Measurements from ENCODE around the gene COL4A5.

Gene COL4A5

DNA sequence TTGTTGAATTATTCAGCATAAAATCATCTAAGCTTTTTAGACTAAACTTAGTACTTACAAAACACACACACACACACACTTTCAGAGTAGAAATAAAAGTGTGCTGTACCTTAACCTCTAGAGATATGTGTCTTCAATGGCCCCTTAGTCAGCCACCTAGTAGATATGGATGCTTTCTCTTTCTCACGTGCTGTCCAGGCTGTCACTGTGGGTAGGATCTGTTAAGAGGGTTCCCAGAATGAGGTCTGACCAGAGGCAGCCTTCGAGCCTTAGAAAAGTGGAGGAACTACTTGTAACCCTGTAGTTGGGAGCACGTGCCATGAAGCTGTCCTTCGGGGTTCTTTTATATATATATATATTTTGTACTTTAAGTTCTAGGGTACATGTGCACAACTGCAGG, 117.9 kb downstream of the COL4A5 start:
- TF ChIP-seq, protein P1, sequence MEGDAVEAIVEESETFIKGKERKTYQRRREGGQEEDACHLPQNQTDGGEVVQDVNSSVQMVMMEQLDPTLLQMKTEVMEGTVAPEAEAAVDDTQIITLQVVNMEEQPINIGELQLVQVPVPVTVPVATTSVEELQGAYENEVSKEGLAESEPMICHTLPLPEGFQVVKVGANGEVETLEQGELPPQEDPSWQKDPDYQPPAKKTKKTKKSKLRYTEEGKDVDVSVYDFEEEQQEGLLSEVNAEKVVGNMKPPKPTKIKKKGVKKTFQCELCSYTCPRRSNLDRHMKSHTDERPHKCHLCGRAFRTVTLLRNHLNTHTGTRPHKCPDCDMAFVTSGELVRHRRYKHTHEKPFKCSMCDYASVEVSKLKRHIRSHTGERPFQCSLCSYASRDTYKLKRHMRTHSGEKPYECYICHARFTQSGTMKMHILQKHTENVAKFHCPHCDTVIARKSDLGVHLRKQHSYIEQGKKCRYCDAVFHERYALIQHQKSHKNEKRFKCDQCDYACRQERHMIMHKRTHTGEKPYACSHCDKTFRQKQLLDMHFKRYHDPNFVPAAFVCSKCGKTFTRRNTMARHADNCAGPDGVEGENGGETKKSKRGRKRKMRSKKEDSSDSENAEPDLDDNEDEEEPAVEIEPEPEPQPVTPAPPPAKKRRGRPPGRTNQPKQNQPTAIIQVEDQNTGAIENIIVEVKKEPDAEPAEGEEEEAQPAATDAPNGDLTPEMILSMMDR (IDR thresholded peaks at IDR 0.05; ENCODE audit: low read length, missing control alignments), result no peak
- no peak overlapping the region for H3K4me3 ChIP-seq (replicated peaks; ENCODE audit: low read depth, low read length)
- DNase-seq (ENCODE audit: low read depth), result no peak

DNA sequence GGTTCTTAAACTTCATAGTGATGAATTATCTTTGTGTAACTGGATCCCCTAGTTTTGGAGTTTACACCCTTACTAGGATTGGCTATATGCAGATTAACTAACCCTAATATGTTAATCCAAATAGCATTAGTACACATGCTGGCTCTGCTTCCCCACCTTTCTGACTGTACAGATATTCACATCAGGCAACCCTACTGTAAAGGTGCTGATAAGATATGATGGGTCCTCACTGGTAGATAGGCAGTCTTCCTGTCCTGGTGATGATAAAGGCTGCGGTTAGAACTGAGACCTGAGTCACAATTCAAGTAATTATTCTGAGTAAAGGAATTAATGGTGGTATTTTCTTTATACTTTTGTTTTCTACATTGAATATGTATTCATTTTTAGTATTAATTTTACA, 118.6 kb downstream of the COL4A5 start:
- H3K4me3 ChIP-seq (replicated peaks; ENCODE audit: low read depth, low read length), result no peak overlapping the region
- TF ChIP-seq, protein P1 (IDR thresholded peaks at IDR 0.05; ENCODE audit: low read length, missing control alignments), result no peak
- no peak for DNase-seq (ENCODE audit: low read depth)

DNA sequence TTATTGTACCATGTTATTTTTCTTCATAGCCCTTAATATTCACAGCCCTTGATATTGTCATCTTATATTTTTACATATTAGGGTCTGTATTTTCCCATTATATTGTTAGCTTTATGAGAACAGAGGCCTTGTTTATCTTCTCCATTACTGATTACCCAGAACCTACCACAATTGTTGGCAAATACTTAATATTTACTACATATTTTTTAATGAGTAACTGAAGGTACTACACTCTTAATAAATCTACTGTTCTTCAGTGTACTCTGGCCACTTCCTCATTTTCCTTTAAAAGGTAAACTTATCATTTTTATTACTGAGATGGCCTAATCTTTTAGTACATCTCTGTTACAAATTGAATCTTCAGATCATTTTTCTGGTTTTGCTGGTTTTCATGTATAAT, 133.5 kb downstream of the COL4A5 start:
- no peak for DNase-seq (ENCODE audit: low read depth)

DNA sequence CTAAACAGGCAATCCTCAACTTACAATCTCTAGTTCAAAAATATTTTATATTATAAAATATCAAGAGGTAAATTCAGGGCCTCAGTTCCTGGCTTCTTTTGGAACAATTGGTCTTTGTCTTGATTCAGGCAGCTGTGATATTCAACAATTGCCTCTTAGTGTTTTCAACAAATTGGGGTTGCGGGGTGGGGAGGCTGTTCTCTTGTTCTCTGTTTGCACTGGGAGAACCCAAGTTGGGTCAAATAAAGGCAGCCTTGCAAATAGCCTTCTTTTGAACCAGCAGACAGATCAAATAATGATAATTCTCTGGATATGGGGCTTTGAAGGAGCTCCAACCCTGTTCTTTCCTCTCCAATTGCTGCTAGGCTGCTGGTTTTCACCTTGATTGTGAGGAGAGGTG, 142.5 kb downstream of the COL4A5 start:
- no peak overlapping the region for H3K4me3 ChIP-seq (replicated peaks; ENCODE audit: low read depth, low read length)
- no peak for DNase-seq (ENCODE audit: low read depth)
- TF ChIP-seq, protein P1 (IDR thresholded peaks at IDR 0.05; ENCODE audit: low read length, missing control alignments), result no peak

More for the DNA sequence above, 133.5 kb downstream of the COL4A5 start:
- no peak overlapping the region for H3K4me3 ChIP-seq (replicated peaks; ENCODE audit: low read depth, low read length)
- TF ChIP-seq, protein P1 (IDR thresholded peaks at IDR 0.05; ENCODE audit: low read length, missing control alignments), result no peak

DNA sequence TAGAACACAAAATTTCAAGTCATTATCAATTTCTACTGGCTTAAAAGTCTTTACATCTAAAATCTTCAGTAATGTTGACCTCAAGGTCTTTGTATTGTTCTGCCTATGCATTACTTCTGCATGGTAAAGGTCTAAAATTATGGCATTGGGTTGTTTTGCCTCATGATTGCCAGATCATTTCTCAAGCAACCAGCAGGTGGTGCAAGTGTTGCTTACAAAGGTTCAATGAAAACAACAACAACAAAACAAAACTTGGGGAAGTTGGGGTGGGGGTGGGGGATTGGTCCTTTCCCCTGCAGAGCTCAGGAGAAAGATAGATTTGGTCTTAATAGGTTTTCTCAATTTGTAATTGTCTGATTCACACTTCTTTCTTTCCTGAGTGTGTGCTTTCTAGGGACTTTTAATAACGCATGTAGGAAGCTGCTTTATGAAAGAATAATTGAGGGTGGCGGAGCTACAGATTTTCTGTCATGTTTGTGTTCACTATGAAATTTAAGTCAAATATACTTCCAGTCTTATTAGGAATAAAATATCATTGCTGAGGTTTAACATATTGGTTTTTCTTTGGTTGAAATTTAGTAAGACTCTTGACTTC, 145.1 kb downstream of the COL4A5 start:
- TF ChIP-seq, protein P1 (IDR thresholded peaks at IDR 0.05; ENCODE audit: low read length, missing control alignments), result peak; percentile 36
- peak; percentile 20 for DNase-seq (ENCODE audit: low read depth)
- no peak overlapping the region for H3K4me3 ChIP-seq (replicated peaks; ENCODE audit: low read depth, low read length)

DNA sequence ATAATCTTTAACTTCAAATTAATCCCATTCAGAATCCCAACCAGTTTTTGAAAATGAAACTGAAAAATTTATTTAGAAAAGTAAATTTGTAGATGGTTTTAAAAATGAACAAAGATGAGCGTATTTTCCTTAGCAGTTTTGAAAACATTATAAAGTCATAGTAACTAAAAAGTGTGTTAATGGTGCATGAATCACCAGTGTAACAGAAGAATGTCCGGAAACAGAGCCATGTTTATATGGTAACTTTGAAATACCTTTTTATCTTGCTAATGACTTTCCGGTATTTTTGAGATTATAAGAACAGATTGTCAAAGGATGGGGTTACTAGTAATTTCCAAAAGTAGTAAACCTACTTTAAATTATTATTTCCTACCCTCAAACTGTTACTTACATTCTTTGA, 150.9 kb downstream of the COL4A5 start:
- TF ChIP-seq, protein P1 (IDR thresholded peaks at IDR 0.05; ENCODE audit: low read length, missing control alignments), result no peak
- no peak overlapping the region for H3K4me3 ChIP-seq (replicated peaks; ENCODE audit: low read depth, low read length)
- DNase-seq (ENCODE audit: low read depth), result peak; percentile 35

DNA sequence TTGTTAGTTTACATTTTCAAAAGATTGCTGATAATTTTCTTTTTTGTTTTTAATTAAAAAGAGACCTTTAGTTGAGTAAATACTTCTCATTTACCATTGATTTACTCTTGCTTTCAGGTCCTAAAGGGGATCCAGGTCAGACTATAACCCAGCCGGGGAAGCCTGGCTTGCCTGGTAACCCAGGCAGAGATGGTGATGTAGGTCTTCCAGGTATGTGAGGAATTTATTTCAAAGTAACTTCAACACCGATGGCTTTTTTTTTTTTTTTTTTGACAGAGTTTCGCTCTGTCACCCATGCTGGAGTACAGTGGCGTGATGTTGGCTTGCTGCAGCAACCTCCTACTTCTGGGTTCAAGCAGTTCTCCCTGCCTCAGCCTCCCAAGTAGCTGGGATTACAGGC, 161.6 kb downstream of the COL4A5 start:
- no peak overlapping the region for H3K4me3 ChIP-seq (replicated peaks; ENCODE audit: low read depth, low read length)
- no peak for DNase-seq (ENCODE audit: low read depth)
- TF ChIP-seq, protein P1 (IDR thresholded peaks at IDR 0.05; ENCODE audit: low read length, missing control alignments), result no peak

Measured in fibroblast of pulmonary artery (primary cell).